Neural progenitor cell (in vitro differentiated cells): ENCODE results near the gene INPP5J. TPM values are rescaled to one million over a fixed set of nuclear protein-coding genes. Genes with fewer than 3 reads are reported as not detected.
A peak's percentile ranks its signal among the peaks of the same experiment; 100 is the strongest.

Source experiments
- DNase-seq: peaks from one replicate; pipeline ENCODE4 v3.0.0-alpha.2; 2016; ENCODE audit warnings: low spot score
- H2AFZ ChIP-seq: fragments of 200-600 bp; sonication (generic); replicated peaks from 2 replicates; pipeline ENCODE4 v1.6.1; 2016; ENCODE audit warnings: antibody characterized with exemption
- H3F3A ChIP-seq: fragments of 200-600 bp; sonication (generic); 2 replicates; pipeline ENCODE4 v1.6.1; 2016; ENCODE audit warnings: antibody characterized with exemption, low read depth
- H3K27ac ChIP-seq: fragments of 200-600 bp; sonication (generic); 2 replicates; pipeline ENCODE4 v1.5.1; 2016; ENCODE audit warnings: mild to moderate bottlenecking
- H3K27me3 ChIP-seq: fragments of 200-600 bp; sonication (generic); 2 replicates; pipeline ENCODE4 v1.6.1; 2016; ENCODE audit warnings: mild to moderate bottlenecking, moderate library complexity
- H3K36me3 ChIP-seq: fragments of 200-600 bp; sonication (generic); 2 replicates; pipeline ENCODE4 v1.5.1; 2016
- H3K4me1 ChIP-seq: fragments of 200-600 bp; sonication (generic); 2 replicates; pipeline ENCODE4 v1.6.1; 2016; ENCODE audit warnings: mixed run types
- H3K4me2 ChIP-seq: fragments of 200-600 bp; sonication (generic); 2 replicates; pipeline ENCODE4 v1.6.1; 2016
- H3K4me3 ChIP-seq: fragments of 200-600 bp; sonication (generic); 2 replicates; pipeline ENCODE4 v1.5.1; 2016
- H3K79me2 ChIP-seq: fragments of 200-600 bp; sonication (generic); 2 replicates; pipeline ENCODE4 v1.6.1; 2016; ENCODE audit warnings: low read depth
- H3K9ac ChIP-seq: fragments of 200-600 bp; sonication (generic); 2 replicates; pipeline ENCODE4 v1.6.1; 2016
- H3K9me3 ChIP-seq: fragments of 200-600 bp; sonication (generic); 2 replicates; pipeline ENCODE4 v1.5.1; 2016; ENCODE audit warnings: low read depth
- H4K20me1 ChIP-seq: fragments of 200-600 bp; sonication (generic); 2 replicates; pipeline ENCODE4 v1.6.1; 2016; ENCODE audit warnings: low read depth
- H3K27ac Mint-ChIP-seq: 3 replicates; pipeline ENCODE4 v1.8.0; 2021; ENCODE audit warnings: mixed read lengths
- H3K27me3 Mint-ChIP-seq: 2 replicates; pipeline ENCODE4 v1.8.0; 2022; ENCODE audit warnings: low read depth, mild to moderate bottlenecking, inconsistent platforms, moderate library complexity, mixed read lengths; ENCODE audit not compliant: insufficient read depth
- H3K36me3 Mint-ChIP-seq: 3 replicates; pipeline ENCODE4 v1.8.0; 2021; ENCODE audit warnings: mixed read lengths
- H3K4me1 Mint-ChIP-seq: 3 replicates; pipeline ENCODE4 v1.8.0; 2021; ENCODE audit warnings: mixed read lengths
- H3K4me3 Mint-ChIP-seq: 3 replicates; pipeline ENCODE4 v1.8.0; 2021; ENCODE audit warnings: mild to moderate bottlenecking, moderate library complexity, mixed read lengths
- H3K9me3 Mint-ChIP-seq: 3 replicates; pipeline ENCODE4 v1.8.0; 2020; ENCODE audit warnings: mixed read lengths
- EZH2 ChIP-seq: fragments of 200-600 bp; sonication (generic); IDR thresholded peaks from 2 replicates; pipeline ENCODE4 v1.6.1; 2017; ENCODE audit warnings: antibody characterized with exemption, mild to moderate bottlenecking, moderate library complexity
- EZH2phosphoT487 ChIP-seq: fragments of 200-600 bp; sonication (generic); IDR thresholded peaks from 2 replicates; pipeline ENCODE4 v1.6.1; 2017; ENCODE audit warnings: antibody characterized with exemption
- total RNA-seq: library from RNA; depleted of rRNA; stranded (reverse); fragments of >200 nt; gene quantifications from 2 replicates; pipeline ENCODE4 v1.2.3, GENCODE V29; 2015; ENCODE audit warnings: low replicate concordance
- TF ChIP-seq, protein P1 (sequence below): fragments of 200-600 bp; sonication (generic); IDR thresholded peaks from 2 replicates; pipeline ENCODE4 v1.5.1; 2017; ENCODE audit warnings: antibody characterized with exemption, mild to moderate bottlenecking

INPP5J gene
- total RNA-seq, 1 donor from 2014 or later = 1.5 TPM

DNA sequence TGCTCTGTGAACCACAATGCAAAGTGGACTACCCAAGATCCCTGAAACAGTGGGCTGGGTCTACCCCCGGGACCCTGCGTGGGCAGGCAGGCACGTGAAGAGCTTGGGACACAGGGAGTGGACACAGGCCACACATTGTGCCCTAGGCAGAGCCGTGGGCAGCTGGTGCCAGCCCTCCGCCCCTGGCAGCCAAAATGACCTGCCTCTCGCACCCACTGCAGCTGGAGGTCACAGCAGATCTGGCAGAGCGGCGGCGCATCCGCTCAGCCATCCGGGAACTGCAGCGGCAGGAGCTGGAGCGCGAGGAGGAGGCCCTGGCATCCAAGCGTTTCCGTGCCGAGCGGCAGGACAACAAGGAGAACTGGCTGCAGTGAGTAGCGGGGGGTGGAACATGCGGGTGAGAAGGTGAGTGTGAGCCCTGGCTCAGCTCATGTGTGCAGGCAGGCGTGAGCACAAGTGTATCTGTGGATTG, 35.0 kb upstream of the INPP5J start:
- Mint-ChIP-seq H3K36me3 (no peaks in the 10 kb centered on the region), H3K27me3 (peaks cover 7% of the 10 kb centered on the region), H3K4me3 (no peak overlapping the region), H3K4me1 (peaks cover 9% of the 10 kb centered on the region), H3K9me3 (no peaks in the 10 kb centered on the region), H3K27ac (no peak overlapping the region)
- Histone ChIP-seq H3F3A (peaks cover 6% of the 10 kb centered on the region), H2AFZ (no peak overlapping the region), H3K27ac (no peak overlapping the region), H3K79me2 (peaks cover 9% of the 10 kb centered on the region), H3K4me1 (peaks cover 4% of the 10 kb centered on the region), H3K9ac (no peak overlapping the region), H3K36me3 (no peaks in the 10 kb centered on the region), H3K9me3 (no peaks in the 10 kb centered on the region), H3K27me3 (no peaks in the 10 kb centered on the region), H3K4me3 (no peak overlapping the region), H3K4me2 (no peak overlapping the region), H4K20me1 (peaks cover 2% of the 10 kb centered on the region)
- TF ChIP-seq EZH2phosphoT487 (no peak), EZH2 (no peak)
- TF ChIP-seq, protein P1, sequence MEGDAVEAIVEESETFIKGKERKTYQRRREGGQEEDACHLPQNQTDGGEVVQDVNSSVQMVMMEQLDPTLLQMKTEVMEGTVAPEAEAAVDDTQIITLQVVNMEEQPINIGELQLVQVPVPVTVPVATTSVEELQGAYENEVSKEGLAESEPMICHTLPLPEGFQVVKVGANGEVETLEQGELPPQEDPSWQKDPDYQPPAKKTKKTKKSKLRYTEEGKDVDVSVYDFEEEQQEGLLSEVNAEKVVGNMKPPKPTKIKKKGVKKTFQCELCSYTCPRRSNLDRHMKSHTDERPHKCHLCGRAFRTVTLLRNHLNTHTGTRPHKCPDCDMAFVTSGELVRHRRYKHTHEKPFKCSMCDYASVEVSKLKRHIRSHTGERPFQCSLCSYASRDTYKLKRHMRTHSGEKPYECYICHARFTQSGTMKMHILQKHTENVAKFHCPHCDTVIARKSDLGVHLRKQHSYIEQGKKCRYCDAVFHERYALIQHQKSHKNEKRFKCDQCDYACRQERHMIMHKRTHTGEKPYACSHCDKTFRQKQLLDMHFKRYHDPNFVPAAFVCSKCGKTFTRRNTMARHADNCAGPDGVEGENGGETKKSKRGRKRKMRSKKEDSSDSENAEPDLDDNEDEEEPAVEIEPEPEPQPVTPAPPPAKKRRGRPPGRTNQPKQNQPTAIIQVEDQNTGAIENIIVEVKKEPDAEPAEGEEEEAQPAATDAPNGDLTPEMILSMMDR = no peak
- DNase-seq = no peak

DNA sequence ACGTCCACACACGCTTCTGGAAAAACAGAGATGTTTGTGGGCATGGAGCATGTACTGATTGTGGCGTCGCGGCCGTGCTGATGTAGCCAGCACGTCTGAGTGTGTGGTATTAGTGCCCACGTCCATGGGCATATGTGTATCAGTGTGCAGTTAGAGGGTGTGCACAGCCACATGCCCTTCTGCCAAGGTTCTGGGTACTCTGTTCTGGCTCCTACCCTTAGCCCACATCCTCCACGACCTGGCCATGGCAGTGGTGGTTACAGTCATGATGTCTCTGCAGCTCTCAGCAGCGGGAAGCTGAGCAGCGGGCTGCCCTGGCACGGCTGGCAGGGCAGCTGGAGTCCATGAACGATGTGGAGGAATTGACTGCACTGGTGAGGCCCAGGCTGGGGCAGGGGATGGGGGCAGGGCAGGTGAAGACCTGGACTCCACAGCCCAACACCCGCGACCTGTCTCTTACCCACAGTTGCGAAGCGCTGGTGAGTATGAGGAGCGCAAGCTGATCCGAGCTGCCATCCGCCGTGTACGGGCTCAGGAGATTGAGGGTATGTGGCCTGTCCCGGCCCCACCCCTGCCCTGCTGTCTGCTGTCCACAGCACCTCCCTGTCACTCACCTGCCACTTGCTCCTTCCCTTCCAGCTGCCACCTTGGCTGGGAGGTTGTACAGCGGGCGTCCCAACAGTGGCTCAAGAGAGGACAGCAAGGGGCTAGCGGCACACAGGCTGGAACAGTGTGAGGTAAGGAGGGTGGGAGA, 34.4 kb upstream of the INPP5J start:
- Histone ChIP-seq H3F3A (peaks cover 2% of the 10 kb centered on the region), H3K9me3 (no peaks in the 10 kb centered on the region), H2AFZ (no peak overlapping the region), H3K79me2 (peaks cover 9% of the 10 kb centered on the region), H3K27ac (no peak overlapping the region), H3K4me2 (no peak overlapping the region), H3K27me3 (no peaks in the 10 kb centered on the region), H3K36me3 (no peaks in the 10 kb centered on the region), H3K4me1 (peaks cover 4% of the 10 kb centered on the region), H3K9ac (no peak overlapping the region), H3K4me3 (no peak overlapping the region), H4K20me1 (no peaks in the 10 kb centered on the region)
- peaks cover 7% of the 10 kb centered on the region for H3K4me1 Mint-ChIP-seq
- no peaks in the 10 kb centered on the region for H3K9me3 Mint-ChIP-seq
- no peak for DNase-seq
- no peaks in the 10 kb centered on the region for H3K36me3 Mint-ChIP-seq
- TF ChIP-seq EZH2phosphoT487 (no peak), EZH2 (no peak)
- TF ChIP-seq, protein P1 = no peak
- H3K27ac Mint-ChIP-seq = no peak overlapping the region
- peaks cover 7% of the 10 kb centered on the region for H3K27me3 Mint-ChIP-seq
- no peak overlapping the region for H3K4me3 Mint-ChIP-seq

DNA sequence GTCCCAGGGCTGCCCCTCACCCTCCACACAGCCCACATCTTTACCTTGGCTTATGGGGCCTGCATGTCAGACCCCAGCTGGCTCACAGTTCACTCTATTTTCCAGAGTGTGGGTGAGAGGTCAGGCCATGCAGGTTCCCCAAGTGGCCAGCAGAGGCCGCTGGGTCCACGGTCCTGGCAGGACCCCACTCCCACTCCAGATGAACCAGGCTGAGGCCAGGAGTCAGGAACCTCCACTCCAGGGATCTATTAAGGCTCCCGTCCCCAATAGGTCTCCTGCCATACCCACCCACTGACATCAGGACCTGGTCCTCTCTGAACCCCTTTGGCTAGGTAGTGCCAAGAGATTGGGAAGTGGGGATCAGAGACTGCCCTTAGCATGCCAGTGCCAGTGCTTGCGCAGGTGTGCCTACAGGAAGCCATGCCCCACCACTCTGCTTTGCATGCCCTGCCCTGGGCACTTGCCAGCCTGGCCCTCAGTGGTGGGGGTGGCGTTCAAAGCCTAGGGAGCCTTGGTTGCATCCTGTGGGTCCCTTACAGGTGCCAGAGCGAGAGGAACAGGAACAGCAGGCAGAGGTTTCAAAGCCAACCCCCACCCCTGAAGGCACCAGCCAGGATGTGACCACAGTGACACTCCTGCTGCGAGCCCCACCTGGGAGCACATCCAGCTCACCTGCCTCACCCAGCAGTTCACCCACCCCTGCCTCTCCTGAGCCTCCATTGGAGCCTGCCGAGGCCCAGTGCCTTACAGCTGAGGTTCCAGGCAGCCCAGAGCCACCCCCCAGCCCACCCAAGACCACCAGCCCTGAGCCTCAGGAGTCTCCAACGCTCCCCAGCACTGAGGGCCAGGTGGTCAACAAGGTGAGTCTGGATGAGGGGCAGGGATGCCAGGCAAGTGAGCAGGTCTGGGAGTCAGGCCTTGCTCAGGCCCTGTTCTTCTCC, 33.3 kb upstream of the INPP5J start:
- Histone ChIP-seq H3K27ac (no peak overlapping the region), H4K20me1 (no peaks in the 10 kb centered on the region), H3K4me1 (peaks cover under 1% of the 10 kb centered on the region), H3K36me3 (no peaks in the 10 kb centered on the region), H3K27me3 (no peaks in the 10 kb centered on the region), H3K4me3 (no peak overlapping the region), H3K9ac (no peak overlapping the region), H3K79me2 (peaks cover 3% of the 10 kb centered on the region), H3F3A (no peaks in the 10 kb centered on the region), H2AFZ (no peak overlapping the region), H3K9me3 (no peaks in the 10 kb centered on the region), H3K4me2 (no peak overlapping the region)
- Mint-ChIP-seq H3K27me3 (peaks cover 2% of the 10 kb centered on the region), H3K4me3 (no peak overlapping the region), H3K27ac (peak overlapping the region; percentile 51), H3K9me3 (no peaks in the 10 kb centered on the region), H3K4me1 (peaks cover 2% of the 10 kb centered on the region), H3K36me3 (no peaks in the 10 kb centered on the region)
- DNase-seq = peak; percentile 61
- no peak for TF ChIP-seq EZH2phosphoT487
- TF ChIP-seq, protein P1 = peak; percentile 77
